OCI-LY3 (cell line): ENCODE measurements around the gene LCORL.

ENCODE experiments used
- H2AFZ ChIP-seq: fragments of 200-600, 300-600 bp; shearing (Covaris generic); 2 replicates; pipeline ENCODE4 v1.6.0; 2014; ENCODE audit warnings: antibody characterized with exemption, low read depth, low read length
- H3K27ac ChIP-seq: fragments of 200-600, 300-600 bp; sonication (generic); 2 replicates; pipeline ENCODE4 v1.5.1; 2014; ENCODE audit warnings: mild to moderate bottlenecking, low read length, moderate library complexity, mixed read lengths
- H3K27me3 ChIP-seq: fragments of 200-600, 300-600 bp; sonication (generic); 2 replicates; pipeline ENCODE4 v1.6.1; 2014; ENCODE audit warnings: low read depth, low read length, mixed read lengths
- H3K36me3 ChIP-seq: fragments of 200-600, 300-600 bp; sonication (generic); replicated peaks from 2 replicates; pipeline ENCODE3; 2014; ENCODE audit warnings: low read depth, low read length, mixed read lengths
- H3K4me1 ChIP-seq: fragments of 300-600, 200-600 bp; sonication (generic); 2 replicates; pipeline ENCODE4 v1.6.1; 2014; ENCODE audit warnings: low read length, mixed read lengths
- H3K4me2 ChIP-seq: fragments of 200-600, 300-600 bp; sonication (generic); 2 replicates; pipeline ENCODE4 v1.6.1; 2014; ENCODE audit warnings: low read length, mixed read lengths
- H3K4me3 ChIP-seq: fragments of 300-600, 200-600 bp; sonication (generic); 2 replicates; pipeline ENCODE4 v1.5.1; 2014; ENCODE audit warnings: antibody characterized with exemption, mild to moderate bottlenecking, low read length, moderate library complexity
- H3K79me2 ChIP-seq: fragments of 300-600, 200-600 bp; shearing (Covaris generic); 2 replicates; pipeline ENCODE4 v1.6.1; 2014; ENCODE audit warnings: mild to moderate bottlenecking, low read length, mixed read lengths
- H3K9ac ChIP-seq: fragments of 300-600, 200-600 bp; shearing (Covaris generic); 2 replicates; pipeline ENCODE4 v1.6.0; 2014; ENCODE audit warnings: mild to moderate bottlenecking, low read length, moderate library complexity
- H3K9me3 ChIP-seq: fragments of 200-600, 300-600 bp; shearing (Covaris generic); 2 replicates; pipeline ENCODE4 v1.6.1; 2014; ENCODE audit warnings: low read length, mixed read lengths; ENCODE audit not compliant: insufficient read depth
- H4K20me1 ChIP-seq: fragments of 200-600, 300-600 bp; sonication (generic); 2 replicates; pipeline ENCODE4 v1.6.1; 2016; ENCODE audit warnings: low read length, mixed read lengths; ENCODE audit not compliant: insufficient read depth
- CTCF ChIP-seq: fragments of 200-600, 300-600 bp; sonication (generic); IDR thresholded peaks from 2 replicates; pipeline ENCODE4 v1.5.1; 2014; ENCODE audit warnings: antibody characterized with exemption, low read length, low read depth
- EZH2phosphoT487 ChIP-seq: fragments of 200-600 bp; shearing (Covaris generic); IDR thresholded peaks from 2 replicates; pipeline ENCODE4 v1.6.1; 2018; ENCODE audit warnings: antibody characterized with exemption, mixed run types, low read depth

LCORL gene

GRCh38 chr4:17964576-17964975 lies 57.0 kb downstream of the LCORL start:
- 0 out of 2 replicates have a peak, but pooled peaks cover 5% of the 10 kb centered on the region for H3K4me1 ChIP-seq
- H3K79me2 ChIP-seq = no peaks in the 10 kb centered on the region

GRCh38 chr4:17962171-17962570 lies 59.4 kb downstream of the LCORL start:
- TF ChIP-seq CTCF (no peak), EZH2phosphoT487 (no peak)
- no peak overlapping the region for H3K9ac ChIP-seq
- no peaks in the 10 kb centered on the region for H3K79me2 ChIP-seq
- no peak overlapping the region for H3K4me2 ChIP-seq
- H3K36me3 ChIP-seq = peaks cover 8% of the 10 kb centered on the region
- H3K9me3 ChIP-seq = no peaks in the 10 kb centered on the region
- H3K4me3 ChIP-seq = no peak overlapping the region
- no peak overlapping the region for H2AFZ ChIP-seq
- 0 out of 2 replicates have a peak, but pooled peaks cover 4% of the 10 kb centered on the region for H3K4me1 ChIP-seq
- H3K27ac ChIP-seq = no peak overlapping the region
- no peaks in the 10 kb centered on the region for H3K27me3 ChIP-seq
- 0 out of 2 replicates have a peak, but pooled peaks cover 7% of the 10 kb centered on the region for H4K20me1 ChIP-seq

More at GRCh38 chr4:17964576-17964975, 57.0 kb downstream of the LCORL start:
- Histone ChIP-seq H4K20me1 (0 out of 2 replicates have a peak, but pooled peaks cover 3% of the 10 kb centered on the region), H3K4me2 (no peak overlapping the region), H3K9ac (no peak overlapping the region), H3K27me3 (no peaks in the 10 kb centered on the region), H3K27ac (no peak overlapping the region), H3K36me3 (peaks cover 2% of the 10 kb centered on the region), H2AFZ (no peak overlapping the region), H3K4me3 (no peak overlapping the region), H3K9me3 (no peaks in the 10 kb centered on the region)
- TF ChIP-seq CTCF (no peak), EZH2phosphoT487 (no peak)

- no peaks in the 10 kb centered on the region for H3K4me1 ChIP-seq
- no peak overlapping the region for H3K4me2 ChIP-seq
- H4K20me1 ChIP-seq = 0 out of 2 replicates have a peak, but pooled peaks cover 7% of the 10 kb centered on the region
- no peak overlapping the region for H3K27ac ChIP-seq
- H3K4me3 ChIP-seq = no peak overlapping the region
- peaks cover 15% of the 10 kb centered on the region for H3K36me3 ChIP-seq
- no peak overlapping the region for H2AFZ ChIP-seq
- H3K79me2 ChIP-seq = no peaks in the 10 kb centered on the region
- H3K9me3 ChIP-seq = no peaks in the 10 kb centered on the region
- no peak overlapping the region for H3K9ac ChIP-seq
- H3K27me3 ChIP-seq = no peaks in the 10 kb centered on the region
- TF ChIP-seq CTCF (no peak), EZH2phosphoT487 (no peak)
Observed at GRCh38 chr4:17961249-17961648, 60.3 kb downstream of the LCORL start.

GRCh38 chr4:17958181-17958580 lies 63.4 kb downstream of the LCORL start:
- 0 out of 2 replicates have a peak, but pooled peaks cover 7% of the 10 kb centered on the region for H4K20me1 ChIP-seq
- no peaks in the 10 kb centered on the region for H3K79me2 ChIP-seq
- peaks cover 22% of the 10 kb centered on the region for H3K36me3 ChIP-seq
- H3K27me3 ChIP-seq = no peaks in the 10 kb centered on the region
- H2AFZ ChIP-seq = no peak overlapping the region
- no peak overlapping the region for H3K27ac ChIP-seq
- no peak for TF ChIP-seq CTCF
- TF ChIP-seq EZH2phosphoT487 = no peak
- no peaks in the 10 kb centered on the region for H3K4me1 ChIP-seq
- H3K9me3 ChIP-seq = no peaks in the 10 kb centered on the region
- H3K9ac ChIP-seq = no peak overlapping the region
- no peak overlapping the region for H3K4me2 ChIP-seq
- H3K4me3 ChIP-seq = no peak overlapping the region
